H1 (cell line): Measurements from ENCODE around the gene MIER3. TPM values are rescaled to one million over a fixed set of nuclear protein-coding genes. Genes with fewer than 3 reads are reported as not detected.

Experiments used
- BCL11A ChIP-seq, 2 experiments: IDR thresholded peaks; one replicate each; pipeline ENCODE4 v1.6.1; 2011; ENCODE audit warnings: low read depth in 2 of 2, low read length in 2 of 2, mild to moderate bottlenecking in 2 of 2
- BRCA1 ChIP-seq: IDR thresholded peaks from 2 replicates; pipeline ENCODE4 v1.6.1; 2012; ENCODE audit warnings: low read depth, low read length, improper control_type of control experiment
- CHD2 ChIP-seq: IDR thresholded peaks from 2 replicates; pipeline ENCODE4 v1.6.1; 2012; ENCODE audit warnings: low read length, improper control_type of control experiment
- CREB1 ChIP-seq: IDR thresholded peaks from 2 replicates; pipeline ENCODE4 v1.6.1; 2012; ENCODE audit warnings: inconsistent platforms
- CTCF ChIP-seq, 3 experiments: IDR thresholded peaks; 1 replicate in 2 of 3; 2 replicates in 1 of 3; pipeline versions ENCODE4 v1.5.1 to v1.6.1; 2011; ENCODE audit warnings: low read length in 3 of 3, mild to moderate bottlenecking in 3 of 3, inconsistent platforms in 2 of 3, low read depth in 1 of 3, moderate library complexity in 1 of 3; ENCODE audit not compliant: insufficient read depth in 1 of 3; ENCODE audit errors: control extremely low read depth in 1 of 3
- GABPA ChIP-seq: IDR thresholded peaks from 2 replicates; pipeline ENCODE4 v1.6.1; 2011; ENCODE audit warnings: mild to moderate bottlenecking, low read length, moderate library complexity, borderline replicate concordance; ENCODE audit not compliant: insufficient read depth
- NRF1 ChIP-seq: IDR thresholded peaks from 2 replicates; pipeline ENCODE4 v1.6.1; 2011; ENCODE audit warnings: mild to moderate bottlenecking, low read depth, low read length, improper control_type of control experiment
- RNF2 ChIP-seq: fragments of 200-900, 300-1000 bp; sonication (generic); IDR thresholded peaks from 2 replicates; pipeline ENCODE4 v1.7.1; 2016; ENCODE audit warnings: borderline replicate concordance, low read depth, mild to moderate bottlenecking, antibody characterized with exemption, low read length; ENCODE audit not compliant: poor library complexity, severe bottlenecking; ENCODE audit errors: missing control alignments
- SAP30 ChIP-seq: fragments of 300-600 bp; sonication (generic); IDR thresholded peaks from 2 replicates; pipeline ENCODE4 v1.7.1; 2012; ENCODE audit warnings: low read length, moderate library complexity, mild to moderate bottlenecking, inconsistent platforms; ENCODE audit not compliant: insufficient read depth, insufficient replicate concordance
- SIRT6 ChIP-seq: IDR thresholded peaks from one replicate; pipeline ENCODE4 v1.7.1; 2012; ENCODE audit warnings: low read length, inconsistent platforms
- SP4 ChIP-seq: IDR thresholded peaks from 2 replicates; pipeline ENCODE4 v1.6.1; 2012; ENCODE audit warnings: low read length, inconsistent platforms
- SUZ12 ChIP-seq: fragments of 200-600 bp; sonication (generic); IDR thresholded peaks from 2 replicates; pipeline ENCODE4 v1.6.1; 2012; ENCODE audit warnings: mild to moderate bottlenecking, inconsistent platforms, low read length, moderate library complexity, mixed read lengths
- polyA plus RNA-seq, 7 experiments: library from polyadenylated mRNA; depleted of rRNA in 3 of 7; stranded (reverse) in 5 of 7; unstranded in 2 of 7; fragments of >200 nt in 5 of 7; fragments of 200-250 nt in 2 of 7; gene quantifications; 1 replicate in 5 of 7; 2 replicates in 1 of 7; 4 replicates in 1 of 7; pipeline versions ENCODE4 v1.2.1 to v1.2.3, GENCODE V29; 2011 to 2013; ENCODE audit warnings: missing spikeins in 2 of 7, mixed read lengths in 2 of 7
- total RNA-seq: library from RNA; stranded (reverse); fragmentation: NEBNext Ultra II Directional; extraction: Animal tissue kit (Norgen Biotek cat#: 25700); gene quantifications from 2 replicates; pipeline ENCODE4 v1.2.1, GENCODE V29; 2021

Gene MIER3
- total and polyA plus RNA-seq, 2 of the 8 experiments (the other 6 are each of a cell fraction or from before 2014, with no cell fraction given) = 9.6 to 33.3 TPM

DNA sequence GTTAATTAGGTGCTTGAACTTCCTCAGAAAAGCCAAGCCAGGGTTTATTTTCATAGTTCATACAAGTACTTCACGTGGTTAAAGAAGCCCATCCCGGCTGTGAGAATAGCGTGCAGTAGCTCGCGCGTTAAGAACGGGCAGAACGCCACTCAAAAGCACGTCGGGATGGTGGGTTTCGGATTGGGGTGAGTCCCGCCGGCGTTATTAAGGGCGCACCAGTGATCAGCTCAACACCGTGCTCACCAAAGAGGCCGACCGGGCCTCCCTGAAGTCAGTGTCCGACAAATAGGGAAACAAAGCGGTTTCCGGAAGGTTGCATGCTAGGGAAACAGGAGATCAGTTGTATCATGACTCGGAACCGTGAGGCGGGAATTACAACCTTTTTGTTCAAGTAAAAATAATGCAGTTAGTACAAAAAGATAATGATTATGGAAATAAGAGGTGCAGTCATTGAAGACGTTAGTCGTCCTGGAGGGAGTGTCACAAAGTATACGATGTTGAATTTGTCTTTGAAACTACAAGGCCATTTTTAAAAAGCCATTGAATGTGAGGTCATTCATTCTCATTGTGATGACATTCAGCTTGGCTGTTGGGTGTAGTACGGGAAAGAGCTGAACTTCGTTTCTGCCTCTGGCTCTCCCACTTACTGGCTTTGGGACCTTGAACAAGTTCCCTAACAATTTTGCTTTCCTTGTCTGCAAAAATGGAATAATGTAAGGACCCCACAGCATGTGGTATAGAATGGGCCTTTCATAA, 41.5 kb downstream of the MIER3 start (continued):
- TF ChIP-seq RNF2 (no peak), GABPA (no peak), SAP30 (peak; percentile 38), BRCA1 (no peak), CREB1 (peak; percentile 82), SP4 (no peak), BCL11A (IDR thresholded peaks at IDR 0.05; ENCODE audit: low read depth in 2 of 2, low read length in 2 of 2) (no peak), SUZ12 (no peak), NRF1 (0 out of 2 replicates have a peak, but pooled peaks have one; percentile 1), SIRT6 (no peak), CHD2 (no peak), CTCF (IDR thresholded peaks at IDR 0.05; ENCODE audit: control extremely low read depth in 1 of 3, insufficient read depth in 1 of 3, low read depth in 1 of 3, low read length in 3 of 3) (no peak)
